Fibroblast of upper back skin (primary cell): Measurements from ENCODE around the gene IL25.
"Not testable (repeated sequence)": the region's sequence is repeated elsewhere in the genome, so short reads cannot be mapped to it uniquely, and the experiment has no call there.

Experiments used
- DNase-seq: peaks from one replicate; pipeline ENCODE4 v3.0.0-alpha.2; 2013

Gene IL25

GRCh38 chr14:23414906-23415820 is 42.6 kb downstream of the IL25 start:
- no peak for DNase-seq

GRCh38 chr14:23415821-23416778 is 43.5 kb downstream of the IL25 start:
- no peak for DNase-seq

GRCh38 chr14:23416801-23417200 is 44.2 kb downstream of the IL25 start:
- no peak for DNase-seq

GRCh38 chr14:23417269-23417668 is 44.7 kb downstream of the IL25 start:
- not testable (repeated sequence) for DNase-seq

- no peak for DNase-seq
These were observed 45.4 kb downstream of the IL25 start for GRCh38 chr14:23418021-23418420.

GRCh38 chr14:23419646-23420045 is 47.0 kb downstream of the IL25 start:
- DNase-seq, result not testable (repeated sequence)

- DNase-seq, result no peak
These were observed 49.0 kb downstream of the IL25 start for GRCh38 chr14:23421594-23421993.

GRCh38 chr14:23423657-23424056 is 51.0 kb downstream of the IL25 start:
- DNase-seq, result no peak

GRCh38 chr14:23425169-23425568 is 52.6 kb downstream of the IL25 start:
- DNase-seq, result no peak

- DNase-seq, result not testable (repeated sequence)
These were observed 53.2 kb downstream of the IL25 start for GRCh38 chr14:23425798-23426197.
